Kidney epithelial cell (primary cell): ENCODE data around the gene SCAMP3. TPM values are rescaled to one million over a fixed set of nuclear protein-coding genes. Genes with fewer than 3 reads are reported as not detected.

Experiments used
- DNase-seq: peaks from one replicate; pipeline ENCODE4 v3.0.0-alpha.2; 2010; ENCODE audit warnings: low read depth
- H3K27me3 ChIP-seq: 2 replicates; pipeline ENCODE4 v1.6.0; 2011; ENCODE audit warnings: low read length; ENCODE audit not compliant: control insufficient read depth, insufficient read depth
- H3K36me3 ChIP-seq: 2 replicates; pipeline ENCODE4 v1.5.1; 2011; ENCODE audit warnings: low read length; ENCODE audit not compliant: control insufficient read depth, insufficient read depth
- H3K4me3 ChIP-seq: 2 replicates; pipeline ENCODE4 v1.5.1; 2011; ENCODE audit warnings: low read depth, mild to moderate bottlenecking, control low read depth, low read length
- total RNA-seq: library from RNA; depleted of rRNA; stranded (reverse); fragments of >200 nt; gene quantifications from 2 replicates; pipeline ENCODE4 v1.2.3, GENCODE V29; 2015
- TF ChIP-seq, protein P1 (sequence below): IDR thresholded peaks from 2 replicates; pipeline ENCODE4 v1.5.1; 2011; ENCODE audit warnings: mild to moderate bottlenecking, moderate library complexity, low read length, control low read depth, inconsistent platforms; ENCODE audit not compliant: insufficient read depth, poor library complexity, severe bottlenecking

Gene SCAMP3
- total RNA-seq, 1 donor from 2014 or later, result 93.8 TPM

DNA sequence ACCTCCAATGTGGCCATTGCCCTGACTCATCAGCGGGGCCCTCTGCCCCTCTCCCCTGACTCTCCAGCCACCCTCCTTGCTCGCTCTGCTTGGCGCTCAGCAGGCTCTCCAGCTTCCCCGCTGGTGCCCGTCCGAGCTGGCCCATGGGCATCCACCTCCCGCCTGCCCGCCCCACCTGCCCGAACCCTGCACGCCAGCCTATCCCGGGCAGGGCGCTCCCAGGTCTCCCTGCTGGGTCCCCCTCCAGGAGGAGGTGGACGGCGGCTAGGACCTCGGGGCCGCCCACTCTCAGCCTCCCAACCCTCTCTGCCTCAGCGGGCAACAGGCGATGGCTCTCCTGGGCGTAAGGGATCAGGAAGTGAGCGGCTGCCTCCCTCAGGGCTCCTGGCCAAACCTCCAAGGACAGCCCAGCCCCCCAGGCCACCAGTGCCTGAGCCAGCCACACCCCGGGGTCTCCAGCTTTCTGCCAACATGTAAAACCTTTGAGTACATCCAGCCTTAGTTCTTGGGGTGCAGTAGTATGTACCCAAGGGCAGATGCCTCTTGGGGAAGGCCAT is 25.9 kb upstream of the SCAMP3 start:
- no peak overlapping the region for H3K4me3 ChIP-seq
- TF ChIP-seq, protein P1, sequence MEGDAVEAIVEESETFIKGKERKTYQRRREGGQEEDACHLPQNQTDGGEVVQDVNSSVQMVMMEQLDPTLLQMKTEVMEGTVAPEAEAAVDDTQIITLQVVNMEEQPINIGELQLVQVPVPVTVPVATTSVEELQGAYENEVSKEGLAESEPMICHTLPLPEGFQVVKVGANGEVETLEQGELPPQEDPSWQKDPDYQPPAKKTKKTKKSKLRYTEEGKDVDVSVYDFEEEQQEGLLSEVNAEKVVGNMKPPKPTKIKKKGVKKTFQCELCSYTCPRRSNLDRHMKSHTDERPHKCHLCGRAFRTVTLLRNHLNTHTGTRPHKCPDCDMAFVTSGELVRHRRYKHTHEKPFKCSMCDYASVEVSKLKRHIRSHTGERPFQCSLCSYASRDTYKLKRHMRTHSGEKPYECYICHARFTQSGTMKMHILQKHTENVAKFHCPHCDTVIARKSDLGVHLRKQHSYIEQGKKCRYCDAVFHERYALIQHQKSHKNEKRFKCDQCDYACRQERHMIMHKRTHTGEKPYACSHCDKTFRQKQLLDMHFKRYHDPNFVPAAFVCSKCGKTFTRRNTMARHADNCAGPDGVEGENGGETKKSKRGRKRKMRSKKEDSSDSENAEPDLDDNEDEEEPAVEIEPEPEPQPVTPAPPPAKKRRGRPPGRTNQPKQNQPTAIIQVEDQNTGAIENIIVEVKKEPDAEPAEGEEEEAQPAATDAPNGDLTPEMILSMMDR, result no peak
- no peak for DNase-seq
- H3K27me3 ChIP-seq, result peaks cover 9% of the 10 kb centered on the region
- no peaks in the 10 kb centered on the region for H3K36me3 ChIP-seq

DNA sequence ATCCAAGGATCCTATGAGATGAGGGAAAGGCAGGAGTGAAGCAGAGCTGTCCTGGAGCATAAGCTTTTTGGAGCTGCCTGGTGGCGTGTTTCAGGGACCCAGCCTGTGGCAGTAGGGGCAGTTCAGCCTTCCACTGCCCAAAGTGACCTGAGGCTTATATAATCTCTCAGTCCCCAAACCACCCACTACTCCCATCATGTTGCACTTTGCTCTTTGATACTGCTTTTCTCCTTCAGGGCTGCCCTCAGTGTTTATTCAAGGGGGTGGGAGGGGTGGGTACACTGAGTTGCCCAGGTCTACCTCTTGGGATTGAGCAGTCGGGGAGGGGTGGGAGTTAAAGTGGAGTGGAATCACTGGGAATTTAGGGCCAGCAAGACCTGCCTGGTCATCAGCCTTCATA is 24.4 kb upstream of the SCAMP3 start:
- Histone ChIP-seq H3K4me3 (no peak overlapping the region), H3K36me3 (no peaks in the 10 kb centered on the region), H3K27me3 (peaks cover 2% of the 10 kb centered on the region)
- TF ChIP-seq, protein P1, result no peak
- DNase-seq, result no peak

DNA sequence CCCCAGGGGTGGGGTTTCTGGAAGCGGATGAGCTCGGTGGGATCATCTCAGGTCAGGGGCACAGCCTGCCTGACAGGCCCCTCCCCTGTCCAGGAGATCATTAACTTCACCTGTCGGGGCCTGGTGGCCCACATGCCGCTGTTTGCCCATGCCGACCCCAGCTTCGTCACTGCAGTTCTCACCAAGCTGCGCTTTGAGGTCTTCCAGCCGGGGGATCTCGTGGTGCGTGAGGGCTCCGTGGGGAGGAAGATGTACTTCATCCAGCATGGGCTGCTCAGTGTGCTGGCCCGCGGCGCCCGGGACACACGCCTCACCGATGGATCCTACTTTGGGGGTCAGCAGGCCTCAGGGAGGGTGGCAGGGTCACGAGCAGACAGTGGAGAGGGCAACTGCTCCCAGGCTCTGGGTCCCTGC is 23.5 kb upstream of the SCAMP3 start:
- H3K36me3 ChIP-seq, result no peaks in the 10 kb centered on the region
- no peak overlapping the region for H3K4me3 ChIP-seq
- H3K27me3 ChIP-seq, result no peaks in the 10 kb centered on the region
- no peak for DNase-seq
- TF ChIP-seq, protein P1, result no peak

DNA sequence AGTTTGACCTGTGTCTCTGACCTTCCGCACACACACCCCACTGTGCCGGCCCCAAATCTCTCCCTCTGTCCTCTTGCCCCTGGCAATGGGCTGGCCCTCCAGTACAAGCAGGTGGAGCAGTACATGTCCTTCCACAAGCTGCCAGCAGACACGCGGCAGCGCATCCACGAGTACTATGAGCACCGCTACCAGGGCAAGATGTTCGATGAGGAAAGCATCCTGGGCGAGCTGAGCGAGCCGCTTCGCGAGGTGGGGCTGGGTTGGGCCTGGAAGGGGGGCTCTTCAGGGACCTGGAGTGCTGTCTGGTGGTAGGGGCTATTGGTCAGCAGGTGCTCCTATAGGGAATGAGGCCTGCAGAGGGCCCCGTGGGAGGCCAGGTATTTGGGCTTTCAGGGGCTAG is 22.9 kb upstream of the SCAMP3 start:
- H3K27me3 ChIP-seq, result no peaks in the 10 kb centered on the region
- H3K4me3 ChIP-seq, result no peak overlapping the region

DNA sequence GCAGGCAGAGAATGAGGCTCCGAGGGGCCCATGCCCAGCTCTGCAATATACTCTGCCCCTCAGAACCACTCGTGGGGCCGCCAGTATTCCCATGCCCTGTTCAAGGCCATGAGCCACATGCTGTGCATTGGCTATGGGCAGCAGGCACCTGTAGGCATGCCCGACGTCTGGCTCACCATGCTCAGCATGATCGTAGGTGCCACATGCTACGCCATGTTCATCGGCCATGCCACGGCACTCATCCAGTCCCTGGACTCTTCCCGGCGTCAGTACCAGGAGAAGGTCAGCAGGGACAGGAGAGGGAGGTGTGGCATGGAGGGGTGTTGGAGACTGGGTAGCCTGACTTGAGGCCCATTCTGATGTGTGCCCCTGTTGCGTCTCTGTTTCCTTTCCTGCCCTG is 22.3 kb upstream of the SCAMP3 start:
- no peaks in the 10 kb centered on the region for H3K36me3 ChIP-seq
- DNase-seq, result no peak
- no peaks in the 10 kb centered on the region for H3K27me3 ChIP-seq
- no peak overlapping the region for H3K4me3 ChIP-seq
- TF ChIP-seq, protein P1, result no peak

More for the DNA sequence above, 22.9 kb upstream of the SCAMP3 start:
- TF ChIP-seq, protein P1, result no peak
- H3K36me3 ChIP-seq, result no peaks in the 10 kb centered on the region
- no peak for DNase-seq

DNA sequence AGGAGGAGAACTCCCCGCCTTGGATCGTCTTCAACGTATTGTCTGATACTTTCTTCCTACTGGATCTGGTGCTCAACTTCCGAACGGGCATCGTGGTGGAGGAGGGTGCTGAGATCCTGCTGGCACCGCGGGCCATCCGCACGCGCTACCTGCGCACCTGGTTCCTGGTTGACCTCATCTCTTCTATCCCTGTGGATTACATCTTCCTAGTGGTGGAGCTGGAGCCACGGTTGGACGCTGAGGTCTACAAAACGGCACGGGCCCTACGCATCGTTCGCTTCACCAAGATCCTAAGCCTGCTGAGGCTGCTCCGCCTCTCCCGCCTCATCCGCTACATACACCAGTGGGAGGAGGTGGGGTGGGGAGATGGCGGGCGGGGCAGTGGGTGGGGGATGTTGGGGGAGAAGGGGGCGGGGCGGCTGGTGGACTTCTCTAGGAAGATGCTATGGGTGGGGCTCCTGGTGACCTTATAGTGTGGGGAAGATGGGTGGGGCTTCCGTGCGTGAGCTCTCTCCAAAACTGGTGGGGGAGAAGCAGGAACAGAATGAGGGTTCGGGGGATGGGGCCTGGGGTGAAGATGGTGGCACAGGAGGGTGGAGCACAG is 20.4 kb upstream of the SCAMP3 start:
- DNase-seq, result no peak
- H3K4me3 ChIP-seq, result no peak overlapping the region
- no peaks in the 10 kb centered on the region for H3K27me3 ChIP-seq
- TF ChIP-seq, protein P1, result no peak
- no peaks in the 10 kb centered on the region for H3K36me3 ChIP-seq
